Neuronal stem cell (in vitro differentiated cells): ENCODE results near the gene CC2D1A.
A peak's percentile ranks its signal among the peaks of the same experiment; 100 is the strongest.

Experiments
- DNase-seq: peaks from one replicate; pipeline ENCODE4 v3.0.0-alpha.2; 2013; ENCODE audit warnings: low spot score
- H2AFZ ChIP-seq: one replicate; pipeline ENCODE4 v1.6.1; 2013; ENCODE audit warnings: mild to moderate bottlenecking, low read length, inconsistent platforms
- H2AK5ac ChIP-seq: 2 replicates; pipeline ENCODE4 v1.6.1; 2013; ENCODE audit warnings: low read depth, mild to moderate bottlenecking, inconsistent platforms, low read length, moderate library complexity, mixed read lengths
- H2BK120ac ChIP-seq: 2 replicates; pipeline ENCODE4 v1.6.1; 2013; ENCODE audit warnings: low read depth, mild to moderate bottlenecking, inconsistent platforms, low read length, moderate library complexity, mixed read lengths
- H2BK12ac ChIP-seq: one replicate; pipeline ENCODE4 v1.6.1; 2013; ENCODE audit warnings: low read length, inconsistent platforms
- H2BK15ac ChIP-seq: 2 replicates; pipeline ENCODE4 v1.6.1; 2013; ENCODE audit warnings: mild to moderate bottlenecking, low read length, inconsistent platforms, mixed read lengths
- H2BK5ac ChIP-seq: one replicate; pipeline ENCODE4 v1.6.1; 2013; ENCODE audit warnings: inconsistent platforms, mild to moderate bottlenecking, low read length, moderate library complexity
- H3K14ac ChIP-seq: one replicate; pipeline ENCODE4 v1.6.1; 2013; ENCODE audit warnings: low read length, inconsistent platforms
- H3K18ac ChIP-seq: 2 replicates; pipeline ENCODE4 v1.6.1; 2013; ENCODE audit warnings: low read length, inconsistent platforms
- H3K23ac ChIP-seq: 2 replicates; pipeline ENCODE4 v1.6.1; 2013; ENCODE audit warnings: low read depth, mild to moderate bottlenecking, mixed read lengths, low read length, inconsistent platforms; ENCODE audit not compliant: poor library complexity
- H3K27ac ChIP-seq: replicated peaks from 3 replicates; pipeline ENCODE4 v1.5.1; 2013; ENCODE audit warnings: low read length, inconsistent platforms
- H3K27me3 ChIP-seq, 3 experiments: 2 replicates each; pipeline ENCODE4 v1.6.1; 2013; ENCODE audit warnings: low read length in 3 of 3, mild to moderate bottlenecking in 2 of 3, inconsistent platforms in 1 of 3, low read depth in 1 of 3, mixed read lengths in 1 of 3, moderate library complexity in 1 of 3; ENCODE audit not compliant: control insufficient read depth in 3 of 3, insufficient read depth in 3 of 3
- H3K36me3 ChIP-seq, 2 donors: replicated peaks in 1 of 2; 2 replicates each; pipeline ENCODE4 v1.6.1; 2013; ENCODE audit warnings: low read length in 2 of 2; ENCODE audit not compliant: control insufficient read depth in 2 of 2, insufficient read depth in 2 of 2
- H3K4ac ChIP-seq: 2 replicates; pipeline ENCODE4 v1.6.1; 2013; ENCODE audit warnings: inconsistent platforms, mild to moderate bottlenecking, low read length, moderate library complexity
- H3K4me1 ChIP-seq, 2 donors: 1 replicate in 1 of 2; 2 replicates in 1 of 2; pipeline ENCODE4 v1.6.1; 2013; ENCODE audit warnings: low read length in 2 of 2, low read depth in 1 of 2; ENCODE audit not compliant: control insufficient read depth in 2 of 2, insufficient read depth in 1 of 2
- H3K4me2 ChIP-seq: one replicate; pipeline ENCODE4 v1.6.1; 2013; ENCODE audit warnings: mild to moderate bottlenecking, low read length, inconsistent platforms; ENCODE audit not compliant: insufficient read depth, poor library complexity, severe bottlenecking
- H3K4me3 ChIP-seq, 2 donors: 2 replicates each; pipeline ENCODE4 v1.5.1; 2013; ENCODE audit warnings: low read length in 2 of 2, mild to moderate bottlenecking in 2 of 2, inconsistent platforms in 1 of 2, moderate library complexity in 1 of 2
- H3K79me1 ChIP-seq: one replicate; pipeline ENCODE4 v1.6.1; 2013; ENCODE audit warnings: low read depth, mild to moderate bottlenecking, inconsistent platforms, low read length, moderate library complexity
- H3K9ac ChIP-seq: one replicate; pipeline ENCODE4 v1.6.1; 2013; ENCODE audit warnings: mild to moderate bottlenecking, low read depth, low read length, inconsistent platforms; ENCODE audit not compliant: poor library complexity
- H3K9me3 ChIP-seq, 2 donors: replicated peaks in 1 of 2; 2 replicates each; pipeline versions ENCODE3 to v1.6.1; 2013; ENCODE audit warnings: low read length in 2 of 2, mild to moderate bottlenecking in 2 of 2, inconsistent platforms in 1 of 2, low read depth in 1 of 2, mixed read lengths in 1 of 2, moderate library complexity in 1 of 2; ENCODE audit not compliant: control insufficient read depth in 2 of 2, insufficient read depth in 1 of 2
- H4K8ac ChIP-seq: one replicate; pipeline ENCODE4 v1.6.1; 2013; ENCODE audit warnings: low read depth, mild to moderate bottlenecking, inconsistent platforms, low read length, moderate library complexity
- H4K91ac ChIP-seq: one replicate; pipeline ENCODE4 v1.6.1; 2013; ENCODE audit warnings: low read length, low read depth, mild to moderate bottlenecking, inconsistent platforms; ENCODE audit not compliant: poor library complexity
- WGBS, 2 donors: extraction: QIAGEN DNeasy Blood & Tissue Kit; methylation state at CpG; one replicate each; pipeline ENCODE4 v1.1.7; 2013; ENCODE audit warnings: missing lambda C conversion rate in 2 of 2, mixed read lengths in 1 of 2; ENCODE audit not compliant: insufficient read length in 2 of 2, insufficient replicate concordance in 1 of 2; ENCODE audit errors: extremely low coverage in 2 of 2; 5-methylcytosine and 5-hydroxymethylcytosine counted together
- small RNA-seq: library from polyadenylated mRNA; stranded (forward); fragments of <200 nt; extraction: miRNeasy Mini kit (QIAGEN cat#:217004); gene quantifications from one replicate; pipeline ENCODE3, GENCODE V24; 2013; ENCODE audit not compliant: insufficient read depth

The CC2D1A gene

GRCh38 chr19:13979244-13979615, 73.2 kb downstream of the CC2D1A start:
- Histone ChIP-seq H3K23ac (no peak overlapping the region), H3K36me3 (peaks cover 20 to 25% of the 10 kb centered on the region in 2 donors), H3K18ac (peak overlapping the region; percentile 97), H2BK12ac (peak overlapping the region; percentile 73), H2BK120ac (no peak overlapping the region), H3K27ac (no peak overlapping the region), H3K9ac (peak overlapping the region; percentile 67), H4K91ac (peak overlapping the region; percentile 25), H3K9me3 (peaks cover 0 to 1% of the 10 kb centered on the region in 2 donors), H2AFZ (no peak overlapping the region), H3K4me1 (peaks cover 1 to 12% of the 10 kb centered on the region in 2 donors), H3K4me2 (peak overlapping the region; percentile 77), H4K8ac (no peak overlapping the region), H3K79me1 (peaks cover 10% of the 10 kb centered on the region), H2AK5ac (peak overlapping the region; percentile 95), H3K4ac (peak overlapping the region; percentile 97), H2BK15ac (peak overlapping the region; percentile 25), H3K14ac (peak overlapping the region; percentile 3), H3K27me3 (no peaks in the 10 kb centered on the region), H2BK5ac (peak overlapping the region; percentile 82), H3K4me3 (peak overlapping the region in 1 of 2 donors; percentile 75)
- DNase-seq, result no peak
- WGBS, 2 donors, result no CpG with 5 or more reads among the region's 12 CpGs

GRCh38 chr19:13979686-13980085, 73.7 kb downstream of the CC2D1A start:
- H3K4me3 ChIP-seq, result no peak overlapping the region
- no peak overlapping the region for H3K9ac ChIP-seq
- H3K23ac ChIP-seq, result no peak overlapping the region
- DNase-seq, result no peak
- no peak overlapping the region for H2BK5ac ChIP-seq
- H2BK120ac ChIP-seq, result no peak overlapping the region
- no peak overlapping the region for H4K91ac ChIP-seq
- no peaks in the 10 kb centered on the region for H3K27me3 ChIP-seq
- H3K18ac ChIP-seq, result no peak overlapping the region
- no peak overlapping the region for H4K8ac ChIP-seq
- peaks cover 5 to 13% of the 10 kb centered on the region in 2 donors for H3K4me1 ChIP-seq
- peak overlapping the region; percentile 8 for H2AK5ac ChIP-seq
- no peaks in the 10 kb centered on the region for H3K9me3 ChIP-seq
- H2BK12ac ChIP-seq, result no peak overlapping the region
- no peak overlapping the region for H3K4ac ChIP-seq
- H3K79me1 ChIP-seq, result peaks cover 10% of the 10 kb centered on the region
- H3K14ac ChIP-seq, result no peak overlapping the region
- no peak overlapping the region for H2BK15ac ChIP-seq
- H2AFZ ChIP-seq, result no peak overlapping the region
- WGBS, 2 donors, result no CpG with 5 or more reads among the region's 12 CpGs
- H3K4me2 ChIP-seq, result no peak overlapping the region
- no peak overlapping the region for H3K27ac ChIP-seq
- peaks cover 20 to 23% of the 10 kb centered on the region in 2 donors for H3K36me3 ChIP-seq

DNA sequence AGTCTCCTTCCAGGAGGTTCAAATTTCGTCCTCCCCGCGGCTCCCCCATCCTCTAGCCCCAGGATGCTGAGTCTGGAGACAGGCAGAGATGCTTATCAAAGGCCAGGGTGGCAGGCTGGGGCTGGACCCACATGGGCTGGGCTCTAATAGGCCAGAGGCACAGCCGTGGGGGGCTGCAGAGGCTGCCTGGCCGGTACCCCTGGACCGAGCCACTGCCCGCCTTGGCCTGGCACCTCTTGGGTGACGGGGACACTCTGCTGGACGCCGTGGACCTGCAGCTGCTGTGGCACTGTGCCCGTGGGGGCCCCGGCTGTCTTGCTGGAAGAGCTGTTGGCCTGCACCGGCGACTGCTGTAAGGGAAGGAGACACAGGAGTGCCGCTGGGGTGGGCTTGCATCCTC, 74.3 kb downstream of the CC2D1A start:
- H3K79me1 ChIP-seq, result peaks cover 10% of the 10 kb centered on the region
- H4K91ac ChIP-seq, result no peak overlapping the region
- H3K9me3 ChIP-seq, result no peaks in the 10 kb centered on the region
- no peak overlapping the region for H3K4ac ChIP-seq
- no peak overlapping the region for H2BK12ac ChIP-seq
- H3K4me3 ChIP-seq, result no peak overlapping the region
- peaks cover 5 to 13% of the 10 kb centered on the region in 2 donors for H3K4me1 ChIP-seq
- peak overlapping the region; percentile 8 for H2AK5ac ChIP-seq
- WGBS, 2 donors, result no CpG with 5 or more reads among the region's 15 CpGs
- peaks cover 20 to 22% of the 10 kb centered on the region in 2 donors for H3K36me3 ChIP-seq
- H3K14ac ChIP-seq, result peak overlapping the region; percentile 71
- no peaks in the 10 kb centered on the region for H3K27me3 ChIP-seq
- H3K18ac ChIP-seq, result no peak overlapping the region
- peak overlapping the region; percentile 91 for H3K23ac ChIP-seq
- H3K4me2 ChIP-seq, result no peak overlapping the region
- DNase-seq, result no peak
- H2AFZ ChIP-seq, result no peak overlapping the region
- H2BK120ac ChIP-seq, result no peak overlapping the region
- no peak overlapping the region for H3K9ac ChIP-seq
- H3K27ac ChIP-seq, result no peak overlapping the region
- no peak overlapping the region for H2BK5ac ChIP-seq
- no peak overlapping the region for H4K8ac ChIP-seq
- no peak overlapping the region for H2BK15ac ChIP-seq

Small RNA genes within 50 kb of the gene (small RNA-seq; reads per million reads assigned to genes)
- gene MIR181C (35.1 reads per million, percentile 89 among the genes with 10 or more reads in this experiment), gene MIR181D (42.2 reads per million, percentile 91 among the genes with 10 or more reads in this experiment)
